Measurements from ENCODE around the gene STX1A.
A peak's percentile ranks its signal among the peaks of the same experiment; 100 is the strongest.

Gene STX1A

DNA sequence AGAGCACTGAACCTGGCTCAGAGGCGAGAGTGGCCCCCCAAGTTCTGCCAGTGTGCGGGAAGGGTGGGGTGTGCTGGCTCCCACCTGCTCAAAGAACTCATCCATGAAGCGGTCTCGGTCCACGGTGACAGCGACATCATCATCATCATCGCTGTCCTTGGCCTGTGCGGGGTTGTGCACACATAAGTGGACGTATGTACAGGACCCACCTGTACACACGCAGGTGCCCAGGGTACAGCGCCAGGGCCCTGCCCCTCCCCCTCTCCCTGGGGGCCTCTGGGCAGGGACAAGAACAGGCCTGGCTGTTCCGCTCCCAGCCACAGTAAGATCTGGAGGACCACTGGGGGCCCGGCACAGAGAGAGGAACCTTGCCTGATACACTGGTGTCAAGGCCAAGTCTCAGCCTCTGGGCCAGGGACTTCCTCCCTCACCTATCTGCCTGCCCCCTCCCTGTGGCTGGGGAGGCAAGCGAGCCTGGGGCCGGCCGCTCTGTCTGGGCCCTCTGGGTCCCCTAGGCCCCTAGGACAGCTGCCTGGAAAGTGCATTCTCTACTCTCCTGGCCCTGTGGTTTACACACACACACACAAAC, 10.4 kb downstream of the STX1A start:
- no peak for DNase-seq (ENCODE audit: low read depth in 2 of 3, low spot score in 1 of 3)

DNA sequence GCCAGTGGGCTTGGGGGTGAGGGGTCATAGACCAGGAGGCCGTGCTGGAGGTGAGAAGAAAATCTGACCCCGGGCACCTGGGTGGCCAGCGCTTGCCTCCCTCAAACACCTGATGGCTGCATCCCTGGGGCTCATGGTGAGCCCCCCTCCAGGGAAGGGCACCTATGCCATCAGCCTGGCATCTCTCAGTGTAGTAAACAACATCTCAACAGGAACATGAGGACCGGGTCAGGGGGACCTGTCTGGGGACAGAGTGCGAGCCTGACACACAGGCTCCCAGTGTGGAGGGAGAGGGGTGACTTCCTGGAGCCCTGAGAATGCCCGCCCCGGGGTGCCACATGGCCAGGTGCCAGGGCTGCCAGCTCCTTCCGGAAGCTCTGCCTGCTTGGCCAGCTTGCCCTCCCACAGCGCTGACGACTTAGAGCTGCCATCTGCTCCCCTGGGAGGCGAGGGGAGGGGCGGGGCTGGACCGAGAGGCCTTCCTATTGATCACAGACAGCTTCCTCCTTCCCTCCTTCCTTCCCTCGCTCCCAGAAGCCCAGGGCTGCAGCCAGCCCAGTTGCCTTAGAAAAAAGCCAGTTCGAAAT, 12.3 kb downstream of the STX1A start:
- no peak for DNase-seq (ENCODE audit: low read depth in 2 of 3, low spot score in 1 of 3)

DNA sequence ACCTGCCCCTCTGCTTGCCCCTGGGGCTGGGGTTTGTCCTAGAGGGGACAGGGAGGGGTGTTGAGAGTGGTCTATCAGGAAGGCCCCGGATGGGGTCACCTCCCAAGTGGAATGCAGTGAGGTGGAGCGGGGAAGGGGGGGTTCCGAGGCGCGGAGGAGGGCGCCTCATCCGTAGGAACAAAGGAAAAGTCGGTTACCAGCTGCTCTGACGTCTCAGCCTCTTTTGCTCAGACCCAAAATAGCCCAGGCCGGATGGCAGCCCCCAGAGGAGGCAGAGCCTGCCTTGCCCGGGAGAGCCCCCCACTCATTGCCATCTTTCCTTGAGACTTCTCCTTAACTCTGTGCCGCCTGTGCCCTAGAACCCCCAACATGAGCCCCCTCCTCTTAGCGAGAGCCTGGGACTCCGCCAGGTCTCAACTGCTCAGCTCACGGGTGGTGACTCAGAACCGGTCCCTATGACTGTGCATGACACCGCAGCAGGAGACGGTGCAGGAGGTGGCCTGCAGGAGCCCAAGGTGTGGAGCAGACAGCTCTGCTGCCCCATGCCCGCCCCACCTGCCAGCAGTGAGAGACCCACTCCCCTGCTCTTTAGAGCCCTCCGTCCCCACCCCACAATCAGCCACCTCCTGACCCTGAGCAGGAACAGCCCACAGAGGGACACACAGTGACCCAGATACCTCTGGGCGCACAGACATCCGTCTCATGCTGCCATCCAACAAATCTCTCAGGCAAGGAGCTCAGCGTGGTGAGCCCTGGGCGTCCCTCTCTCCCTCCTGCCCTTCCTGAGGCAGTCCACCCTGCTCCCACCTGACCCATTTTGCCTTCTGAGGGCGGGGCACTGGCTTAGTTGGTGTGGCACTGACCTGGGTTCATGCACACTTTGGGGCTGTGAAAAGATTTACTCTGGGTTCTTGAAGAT, 13.1 kb downstream of the STX1A start:
- DNase-seq (ENCODE audit: low read depth in 2 of 3, low spot score in 1 of 3), result peak in 1 of 3 donors; percentile 36

DNA sequence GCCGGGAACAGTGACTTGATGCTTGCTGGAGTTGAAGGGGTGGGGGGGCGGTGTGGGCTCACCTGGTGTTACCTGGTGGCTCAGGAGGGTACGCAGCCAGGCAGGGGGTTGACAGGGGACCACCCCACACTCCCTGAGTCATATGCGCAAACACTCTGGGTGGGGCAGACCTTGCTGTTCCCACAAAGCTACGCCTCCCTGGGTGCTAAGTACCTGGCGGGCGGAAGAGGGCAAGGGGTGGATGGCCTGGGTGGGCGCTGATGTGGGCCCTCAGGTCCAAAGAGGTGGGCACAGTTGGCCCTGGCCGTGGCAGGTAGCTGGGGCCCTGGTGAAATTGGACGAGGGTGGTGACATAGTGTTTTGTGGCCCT, 13.9 kb downstream of the STX1A start:
- no peak for DNase-seq (ENCODE audit: low read depth in 2 of 3, low spot score in 1 of 3)

DNA sequence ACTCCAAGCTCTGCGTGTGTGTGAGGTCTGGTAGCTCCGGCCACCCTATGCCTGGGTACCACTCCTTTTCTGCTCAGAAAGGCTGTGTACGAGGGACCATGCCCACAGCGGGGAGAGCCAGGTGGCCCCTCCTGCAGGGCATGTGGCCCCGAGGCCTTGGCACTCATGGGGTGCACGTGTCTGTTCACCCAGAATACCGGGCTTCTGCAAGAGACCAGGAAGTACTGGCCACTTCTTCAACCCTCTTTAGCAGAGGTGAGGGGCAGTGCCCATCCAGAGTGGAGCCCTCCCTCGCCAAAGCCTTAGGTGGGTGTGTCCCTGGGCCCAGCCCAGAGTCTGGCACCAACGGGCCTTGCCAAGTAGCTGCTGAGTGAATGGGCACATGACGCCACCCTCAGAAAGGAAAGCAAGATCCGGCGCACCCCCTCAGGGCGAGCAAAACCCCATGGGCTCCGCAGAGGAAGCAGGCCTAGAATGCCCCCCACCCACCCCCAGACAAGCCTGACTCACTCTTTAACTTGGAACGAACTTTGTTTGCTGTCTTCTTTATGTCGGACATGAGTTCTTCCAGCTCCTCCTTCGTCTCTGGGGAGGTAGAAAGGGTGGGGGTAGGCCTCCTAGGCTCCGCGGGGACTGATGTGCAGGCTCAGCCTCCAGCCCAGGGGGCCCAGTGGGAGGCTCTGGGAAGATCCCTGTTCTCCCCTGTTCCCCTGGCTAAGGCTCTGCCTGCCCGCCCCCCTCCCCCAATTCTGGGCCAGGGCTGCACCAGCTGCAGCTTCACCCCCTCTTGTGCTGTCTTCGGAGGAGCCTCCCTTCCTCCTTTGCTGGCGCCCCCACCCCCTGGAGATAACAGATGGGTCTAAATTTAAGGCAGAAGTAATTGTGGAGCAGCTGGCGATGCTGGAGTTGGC, 14.6 kb downstream of the STX1A start:
- DNase-seq (ENCODE audit: low read depth in 2 of 3, low spot score in 1 of 3), result no peak

DNA sequence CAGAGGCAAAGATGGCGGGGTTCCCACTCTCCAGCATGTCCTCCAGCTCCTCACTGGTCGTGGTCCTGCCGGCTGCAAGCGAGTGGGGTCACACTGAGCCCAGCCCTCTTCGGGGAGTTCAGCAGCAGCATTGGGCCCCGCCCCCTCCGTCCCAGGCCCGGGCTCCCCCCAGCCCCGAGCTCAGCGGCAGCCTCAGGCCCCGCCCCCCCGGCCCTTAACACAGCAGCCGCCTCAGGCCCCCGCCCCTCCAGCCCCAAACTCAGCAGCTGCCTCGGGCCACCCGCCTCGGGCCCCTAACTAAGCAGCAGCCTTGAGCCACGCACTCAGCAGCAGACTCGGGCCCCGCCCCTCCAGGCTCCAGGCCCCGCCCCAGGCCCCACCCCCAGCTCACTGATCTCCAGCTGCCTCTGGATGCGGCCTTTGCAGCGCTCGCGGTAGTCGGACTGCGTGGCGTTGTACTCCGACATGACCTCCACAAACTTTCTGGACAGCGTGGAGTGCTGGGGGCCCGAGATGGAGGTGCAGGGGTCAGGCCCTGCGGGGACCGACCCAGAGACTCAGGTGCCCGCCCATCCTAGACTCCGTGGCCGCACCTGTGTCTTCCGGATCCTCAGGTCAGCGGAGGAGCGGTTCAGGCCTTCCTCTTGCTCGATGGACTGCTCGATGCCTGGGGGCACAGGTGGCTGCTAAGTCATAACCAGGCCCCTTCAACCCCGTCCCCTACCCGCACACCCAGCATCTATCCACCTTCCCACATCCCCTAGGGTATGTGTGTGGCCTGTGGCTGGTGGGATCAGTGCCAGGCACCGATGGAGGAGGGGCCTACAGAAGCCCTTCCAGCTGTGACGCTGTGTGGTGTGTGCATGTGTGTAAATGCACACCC, 15.5 kb downstream of the STX1A start:
- no peak for DNase-seq (ENCODE audit: low read depth in 2 of 3, low spot score in 1 of 3)

DNA sequence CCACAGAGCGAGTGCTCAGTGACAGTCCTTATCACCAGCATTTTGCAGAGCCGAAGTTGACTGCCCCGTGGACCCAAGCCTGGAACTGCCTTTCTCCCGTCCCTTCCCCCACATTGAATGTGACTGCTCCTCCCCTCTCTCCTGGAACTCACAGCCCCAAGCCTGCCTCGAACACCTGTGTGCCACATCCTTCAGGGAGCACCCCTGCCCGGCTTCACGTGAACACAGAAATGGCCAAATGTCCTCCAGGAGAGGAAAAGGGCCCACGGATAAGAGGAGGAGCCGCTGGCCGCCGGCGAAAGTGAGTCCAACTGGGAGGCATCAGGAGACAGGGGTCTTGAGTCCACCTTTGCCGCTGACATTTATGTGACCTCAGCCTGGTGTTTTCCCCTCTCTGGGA, 16.2 kb downstream of the STX1A start:
- no peak for DNase-seq (ENCODE audit: low read depth in 2 of 3, low spot score in 1 of 3)

DNA sequence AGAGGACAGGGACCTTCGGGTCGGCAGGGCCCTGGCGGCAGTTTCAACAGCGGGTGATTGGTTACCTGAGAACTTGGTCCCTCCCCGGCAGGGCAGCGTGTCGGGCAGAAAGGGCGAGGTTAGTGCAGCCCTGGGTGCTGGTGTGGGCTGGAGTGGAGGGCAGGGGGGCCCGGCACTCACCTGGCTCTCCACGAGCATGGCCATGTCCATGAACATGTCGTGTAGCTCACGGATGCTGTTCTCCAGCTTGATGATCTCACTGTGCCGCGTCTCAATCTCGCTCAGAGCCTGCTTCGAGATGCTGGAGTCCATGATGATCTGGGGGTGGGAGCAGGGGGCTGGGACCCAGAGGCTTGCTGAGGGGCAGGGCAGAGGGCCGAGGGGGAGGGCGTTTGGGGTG, 16.8 kb downstream of the STX1A start:
- DNase-seq (ENCODE audit: low read depth in 2 of 3, low spot score in 1 of 3), result no peak

DNA sequence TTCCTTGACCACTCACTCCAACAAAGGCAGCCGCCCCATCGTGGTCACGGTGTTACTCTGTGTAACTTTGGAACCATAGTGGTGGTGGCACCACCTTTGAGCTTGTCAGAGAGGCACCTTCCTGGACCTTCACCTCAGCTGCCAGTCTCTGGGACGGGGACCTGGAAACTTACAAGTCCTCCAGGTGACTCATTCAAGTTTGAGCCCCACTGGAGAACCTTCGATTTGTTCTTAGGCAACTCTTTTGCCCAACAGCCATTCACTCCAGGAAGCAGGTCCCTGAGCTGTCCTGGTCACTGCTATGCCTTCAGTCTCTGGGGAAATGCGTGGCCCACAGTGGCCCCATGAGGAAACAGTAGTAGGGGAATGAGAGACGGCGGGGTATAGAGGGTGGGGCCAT, 17.2 kb downstream of the STX1A start:
- DNase-seq (ENCODE audit: low read depth in 2 of 3, low spot score in 1 of 3), result no peak

DNA sequence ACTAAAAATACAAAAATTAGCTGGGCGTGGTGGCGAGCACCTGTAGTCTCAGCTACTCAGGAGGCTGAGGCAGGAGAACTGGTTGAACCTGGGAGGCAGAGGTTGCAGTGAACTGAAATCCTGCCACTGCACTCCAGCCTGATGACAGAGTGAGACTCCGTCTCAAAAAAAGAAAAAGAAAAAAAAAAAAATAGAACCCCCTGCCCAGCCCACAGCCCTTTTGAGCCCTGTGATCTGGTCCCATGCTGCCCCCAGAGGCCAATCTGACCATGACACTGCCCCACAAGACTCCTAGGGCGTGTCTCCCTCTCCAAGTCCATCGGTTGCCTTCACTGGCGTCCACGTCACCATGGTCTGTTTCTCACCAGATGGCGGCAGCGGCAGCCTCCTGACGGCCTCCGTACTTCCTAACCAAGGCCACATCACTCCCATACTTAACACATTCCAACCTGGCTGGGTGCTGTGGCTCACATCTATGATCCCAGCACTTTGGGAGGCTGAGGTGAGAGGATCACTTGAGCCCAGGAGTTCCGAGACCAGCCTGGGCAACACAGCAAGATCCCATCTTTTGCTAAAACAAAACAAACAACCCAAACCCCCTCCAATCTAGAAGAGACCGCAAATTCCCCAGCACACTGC, 18.0 kb downstream of the STX1A start:
- DNase-seq (ENCODE audit: low read depth in 2 of 3, low spot score in 1 of 3), result no peak

DNA sequence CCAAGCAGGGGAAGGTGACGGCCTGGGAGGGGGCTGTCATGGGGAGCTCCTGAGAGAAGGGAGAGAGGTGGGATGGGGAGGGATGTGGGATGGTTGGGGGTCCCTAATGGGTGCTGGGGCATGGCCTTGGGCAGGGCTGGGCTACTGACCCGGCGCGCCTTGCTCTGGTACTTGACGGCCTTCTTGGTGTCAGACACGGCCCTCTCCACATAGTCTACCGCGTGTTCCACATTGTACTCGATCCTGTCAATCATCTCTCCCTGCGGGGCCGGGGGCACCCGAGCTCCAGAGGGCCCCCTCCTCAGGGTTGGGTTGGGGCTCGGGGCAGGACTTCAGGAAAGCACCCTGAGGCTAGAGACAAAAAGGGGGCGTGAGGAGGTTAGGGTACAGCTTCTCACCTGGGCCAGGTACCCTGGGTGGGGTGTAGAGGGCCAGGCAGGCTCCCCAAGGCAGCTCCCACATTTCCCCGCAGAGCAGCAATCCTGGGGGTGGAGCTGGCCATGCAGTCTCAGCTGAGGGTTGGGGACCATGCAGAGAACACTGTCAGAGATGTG, 18.8 kb downstream of the STX1A start:
- DNase-seq (ENCODE audit: low read depth in 2 of 3, low spot score in 1 of 3), result no peak

DNA sequence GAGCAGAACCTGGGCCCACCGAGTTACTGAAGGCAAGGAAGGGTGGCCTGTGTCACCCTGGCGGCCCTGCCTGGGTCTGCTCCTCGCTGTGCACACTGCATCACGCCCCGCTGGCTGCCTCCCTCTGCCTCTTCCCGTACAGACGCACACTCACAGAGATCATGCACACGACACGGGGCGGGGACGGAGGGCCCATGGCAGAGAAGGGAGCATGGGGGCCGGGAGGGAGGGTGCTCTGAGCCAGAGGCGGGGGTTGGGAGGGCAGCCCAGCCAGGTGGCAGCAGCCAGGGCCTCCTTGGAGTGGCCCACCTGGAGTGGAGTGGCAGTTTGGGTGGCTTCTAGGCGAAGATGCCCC, 19.4 kb downstream of the STX1A start:
- no peak for DNase-seq (ENCODE audit: low read depth in 2 of 3, low spot score in 1 of 3)

DNA sequence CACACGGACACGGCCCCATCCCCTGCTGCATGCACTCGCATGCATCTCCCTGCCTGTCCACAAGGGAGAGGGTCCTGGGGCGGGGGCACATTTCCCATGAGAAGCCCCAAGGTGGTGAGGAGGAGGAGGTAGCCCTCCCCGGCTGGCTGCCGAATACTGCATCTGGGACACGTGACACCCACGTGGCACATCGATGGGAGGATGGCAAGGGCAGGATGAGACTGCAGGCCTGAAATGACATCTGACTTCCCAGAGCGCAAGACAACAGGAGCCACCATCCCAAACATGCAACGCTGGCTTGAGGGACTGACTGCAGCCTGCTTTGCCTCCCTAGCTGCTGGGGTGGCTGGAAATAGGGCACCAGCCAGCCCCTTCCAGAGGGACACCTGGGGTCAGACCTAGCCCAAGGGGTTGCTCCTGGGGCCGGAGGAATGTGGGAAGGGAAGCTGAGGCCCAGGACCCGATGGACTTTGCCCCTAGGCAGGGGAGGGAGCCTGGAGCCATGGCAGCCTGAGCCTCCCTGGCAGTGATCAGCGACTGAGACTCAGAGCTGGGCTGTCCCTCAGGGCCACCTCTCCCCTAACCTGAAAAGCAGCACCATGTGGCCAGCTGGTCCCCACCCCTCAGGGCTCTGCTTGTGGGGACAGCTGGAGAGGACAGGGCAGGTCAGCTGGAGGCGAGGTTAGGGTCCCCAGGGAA, 19.9 kb downstream of the STX1A start:
- no peak for DNase-seq (ENCODE audit: low read depth in 2 of 3, low spot score in 1 of 3)

DNA sequence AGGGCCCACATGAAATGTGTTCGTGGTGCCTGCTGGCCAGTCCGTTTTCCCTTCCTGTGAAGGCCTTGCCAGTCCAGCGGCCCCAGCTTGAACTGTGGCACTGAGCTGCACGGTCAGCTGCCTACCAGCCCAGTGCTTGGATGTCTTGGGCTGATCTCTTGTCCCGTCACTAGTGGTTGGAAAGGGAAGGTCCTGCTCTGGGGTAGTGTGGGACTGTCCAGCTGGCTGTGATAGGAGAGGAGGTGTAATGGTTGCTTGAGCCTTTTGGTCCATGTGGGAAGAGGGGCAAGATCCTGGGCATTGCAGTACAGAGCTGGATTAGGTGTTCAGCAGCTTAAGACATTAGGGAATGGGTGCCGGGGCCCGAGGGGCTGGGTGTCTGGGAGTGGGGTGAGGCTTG, 21.1 kb downstream of the STX1A start:
- DNase-seq (ENCODE audit: low read depth in 2 of 3, low spot score in 1 of 3), result no peak

DNA sequence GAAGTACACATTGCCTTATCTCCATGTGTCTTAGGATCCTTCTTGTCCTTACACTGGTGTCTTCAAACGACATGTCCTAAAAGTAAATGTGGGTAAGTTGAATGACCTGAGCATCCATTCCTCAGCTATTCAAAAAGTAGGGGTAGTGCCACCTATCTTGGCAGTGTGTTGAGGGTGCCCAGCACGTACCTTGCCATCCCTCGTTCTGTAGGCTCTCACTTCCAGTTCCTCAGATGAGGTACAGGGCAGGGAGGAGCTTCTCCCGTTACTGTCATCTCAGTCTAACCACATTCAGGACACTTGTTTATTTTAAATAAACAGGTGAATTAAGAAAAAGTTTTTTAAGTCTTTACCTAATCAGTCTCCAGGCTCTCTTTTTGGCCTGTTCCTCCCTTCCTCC, 23.1 kb downstream of the STX1A start:
- no peak for DNase-seq (ENCODE audit: low read depth in 2 of 3, low spot score in 1 of 3)

DNA sequence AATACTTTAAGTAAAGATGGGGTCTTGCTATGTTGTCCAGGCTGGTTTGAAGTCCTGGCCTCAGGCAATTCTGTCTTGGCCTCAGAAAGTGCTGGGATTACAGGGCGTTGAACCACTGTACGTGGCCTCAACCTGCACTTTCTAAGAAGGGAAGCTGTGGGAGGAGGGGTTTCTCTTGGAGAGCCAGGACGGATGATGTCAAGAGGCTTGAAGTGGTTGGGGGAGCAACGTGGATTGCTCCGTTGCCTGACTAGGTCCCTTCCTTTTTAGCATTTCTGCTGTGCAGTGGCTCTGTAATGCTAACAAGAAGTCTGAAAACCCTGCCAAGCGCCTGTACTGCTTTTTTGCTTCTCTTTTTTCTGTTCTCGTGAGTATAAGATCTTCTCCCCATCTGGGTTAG, 28.8 kb downstream of the STX1A start:
- no peak for DNase-seq (ENCODE audit: low read depth in 2 of 3, low spot score in 1 of 3)

DNA sequence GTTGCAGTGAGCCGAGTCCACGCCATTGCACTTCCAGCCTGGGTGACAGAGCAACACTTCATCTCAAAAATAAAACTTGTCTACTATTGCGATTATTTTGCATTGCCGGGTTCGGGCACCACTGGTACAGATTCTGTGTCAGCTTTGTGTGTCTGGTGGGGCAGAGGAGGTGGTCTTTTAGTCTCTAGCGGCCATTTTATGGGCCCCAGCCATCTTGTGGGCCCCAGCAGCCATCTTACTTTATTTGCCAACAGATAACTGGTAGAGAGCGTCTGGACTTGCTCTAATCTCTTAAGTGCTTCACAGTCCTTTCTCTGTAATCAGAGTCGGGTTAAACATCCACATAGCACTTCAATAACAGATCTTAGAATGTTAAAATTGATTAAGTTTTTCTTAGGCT, 31.2 kb downstream of the STX1A start:
- DNase-seq (ENCODE audit: low read depth in 2 of 3, low spot score in 1 of 3), result no peak

DNA sequence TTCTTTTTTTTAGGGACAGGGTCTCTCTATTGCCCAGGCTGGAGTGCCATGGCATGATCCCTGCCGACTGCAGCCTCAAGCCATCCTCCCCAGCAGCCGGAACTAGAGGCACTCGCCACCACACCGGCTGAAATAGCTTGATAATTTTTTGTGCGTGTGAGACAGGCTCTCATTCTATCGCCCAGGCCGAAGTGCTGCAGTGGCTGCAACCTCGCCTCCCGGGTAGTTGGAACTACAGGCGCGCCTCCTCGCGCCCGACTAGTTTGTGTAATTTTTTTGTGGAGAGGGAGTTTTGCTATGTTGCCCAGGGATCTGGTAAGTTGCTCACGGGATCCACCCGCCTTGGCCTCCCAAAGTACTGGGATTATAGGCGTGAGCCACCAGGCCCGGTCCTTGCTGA, 34.2 kb downstream of the STX1A start:
- no peak for DNase-seq (ENCODE audit: low read depth in 2 of 3, low spot score in 1 of 3)

Measured in stimulated activated CD4-positive, alpha-beta T cell treated with anti-CD3 and anti-CD28 coated beads, Interleukin-12 subunit alpha, Interleukin-12 subunit beta, amount 100 ng/mL, for 48 hours (primary cell).